GM12874 (cell line): ENCODE data around the gene MCTP2.

Experiments
- CTCF ChIP-seq: IDR thresholded peaks from 2 replicates; pipeline ENCODE4 v1.5.1; 2011; ENCODE audit warnings: low read depth, mild to moderate bottlenecking, control low read depth, low read length, moderate library complexity; ENCODE audit not compliant: insufficient read depth

MCTP2 gene

DNA sequence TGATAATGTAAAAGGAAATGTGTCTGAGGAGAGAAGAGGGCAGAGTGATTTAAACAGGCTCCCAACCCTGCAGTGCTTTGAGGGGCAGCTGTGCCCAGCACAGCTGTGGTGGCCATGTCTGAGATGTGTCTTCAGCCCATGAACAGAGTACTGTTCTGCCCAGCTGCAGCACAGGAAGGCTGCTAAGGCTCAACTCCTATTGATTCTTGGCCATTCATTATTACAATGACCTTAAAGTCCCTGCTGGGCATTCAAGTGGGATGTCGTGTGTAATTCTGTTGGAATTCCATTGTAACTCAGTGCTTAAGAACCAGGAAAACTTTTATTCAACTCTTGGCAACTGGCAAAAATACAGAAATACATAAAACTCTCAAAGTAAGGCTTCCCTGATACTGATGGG lies 229.3 kb downstream of the MCTP2 start:
- no peak for TF ChIP-seq CTCF

GRCh38 chr15:94467034-94467433 lies 235.7 kb downstream of the MCTP2 start:
- no peak for TF ChIP-seq CTCF

GRCh38 chr15:94470492-94470891 lies 239.1 kb downstream of the MCTP2 start:
- TF ChIP-seq CTCF: no peak

DNA sequence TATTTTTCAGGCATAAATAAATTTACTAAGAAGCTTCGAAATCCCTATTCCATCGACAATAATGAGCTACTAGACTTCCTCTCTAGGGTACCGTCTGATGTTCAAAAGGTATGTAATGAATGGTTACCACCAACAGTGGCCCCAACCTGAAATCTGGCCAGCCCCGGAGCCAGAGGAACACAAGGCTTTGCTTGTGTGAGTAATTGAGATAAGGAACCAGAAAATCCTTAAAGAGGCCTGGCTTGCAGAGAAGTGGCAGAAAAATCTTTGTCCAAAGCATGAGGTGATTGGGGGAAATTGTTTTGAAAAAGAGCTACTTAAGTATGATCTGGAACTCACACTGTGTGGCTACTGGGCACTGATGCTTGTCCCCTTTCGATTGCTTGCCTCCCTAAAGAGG lies 245.3 kb downstream of the MCTP2 start:
- no peak for TF ChIP-seq CTCF

GRCh38 chr15:94477913-94478553 lies 246.7 kb downstream of the MCTP2 start:
- no peak for TF ChIP-seq CTCF

GRCh38 chr15:94478763-94479162 lies 247.4 kb downstream of the MCTP2 start:
- no peak for TF ChIP-seq CTCF

- TF ChIP-seq CTCF: no peak
Measured at GRCh38 chr15:94480289-94480834, 249.0 kb downstream of the MCTP2 start.
